Cardiac fibroblast (primary cell): ENCODE data around the gene PTCSC3.

Experiments used
- DNase-seq, 2 donors: peaks; one replicate each; pipeline versions ENCODE4 v3.0.0 to v3.0.0-alpha.2; 2010; ENCODE audit warnings: low read depth in 2 of 2
- H3K4me3 ChIP-seq, 2 donors: replicated peaks in 1 of 2; 1 replicate in 1 of 2; 2 replicates in 1 of 2; pipeline ENCODE4 v1.5.1; 2011; ENCODE audit warnings: low read depth in 2 of 2, low read length in 2 of 2, mild to moderate bottlenecking in 2 of 2, moderate library complexity in 1 of 2
- CTCF ChIP-seq: IDR thresholded peaks from one replicate; pipeline ENCODE4 v1.5.1; 2011; ENCODE audit warnings: low read depth, mild to moderate bottlenecking, low read length, inconsistent platforms

PTCSC3 gene

GRCh38 chr14:36162267-36162666 is 14.3 kb downstream of the PTCSC3 start:
- no peak for TF ChIP-seq CTCF
- no peak for DNase-seq
- H3K4me3 ChIP-seq, result no peak overlapping the region

GRCh38 chr14:36161776-36162175 is 14.7 kb downstream of the PTCSC3 start:
- H3K4me3 ChIP-seq, result no peak overlapping the region
- no peak for TF ChIP-seq CTCF
- DNase-seq, result no peak

GRCh38 chr14:36151335-36151734 is 25.2 kb downstream of the PTCSC3 start:
- no peak for TF ChIP-seq CTCF
- no peak overlapping the region for H3K4me3 ChIP-seq
- no peak for DNase-seq

- no peak for DNase-seq
- no peak overlapping the region for H3K4me3 ChIP-seq
- TF ChIP-seq CTCF, result no peak
These were observed 42.5 kb downstream of the PTCSC3 start for GRCh38 chr14:36134038-36134437.

GRCh38 chr14:36132826-36133225 is 43.7 kb downstream of the PTCSC3 start:
- no peak for DNase-seq
- H3K4me3 ChIP-seq, result no peak overlapping the region
- TF ChIP-seq CTCF, result no peak

GRCh38 chr14:36130186-36130585 is 46.3 kb downstream of the PTCSC3 start:
- H3K4me3 ChIP-seq, result no peak overlapping the region
- no peak for TF ChIP-seq CTCF
- no peak for DNase-seq

- no peak for DNase-seq
- H3K4me3 ChIP-seq, result no peak overlapping the region
- no peak for TF ChIP-seq CTCF
These were observed 47.3 kb downstream of the PTCSC3 start for GRCh38 chr14:36129181-36129580.
